ENCODE measurements around the gene ARID2. TPM values are rescaled to one million over a fixed set of nuclear protein-coding genes. Genes with fewer than 3 reads are reported as not detected.
A peak's percentile ranks its signal among the peaks of the same experiment; 100 is the strongest.

ARID2 gene
- total RNA-seq, 6 donors from 2014 or later = 19.4 to 48.5 (median 27.0) TPM

- Histone ChIP-seq H3K27me3 (no peaks in the 10 kb centered on the region), H3K4me3 (no peak overlapping the region), H3K4me1 (peaks cover 6 to 22% (median 14%) of the 10 kb centered on the region in 4 donors), H3K36me3 (peaks cover 0 to 26% (median 15%) of the 10 kb centered on the region in 4 donors), H3K27ac (no peak overlapping the region), H3K9me3 (no peaks in the 10 kb centered on the region)
- ATAC-seq (ENCODE audit: low FRiP score in 2 of 2) = no peak
- TF ChIP-seq, protein P1, sequence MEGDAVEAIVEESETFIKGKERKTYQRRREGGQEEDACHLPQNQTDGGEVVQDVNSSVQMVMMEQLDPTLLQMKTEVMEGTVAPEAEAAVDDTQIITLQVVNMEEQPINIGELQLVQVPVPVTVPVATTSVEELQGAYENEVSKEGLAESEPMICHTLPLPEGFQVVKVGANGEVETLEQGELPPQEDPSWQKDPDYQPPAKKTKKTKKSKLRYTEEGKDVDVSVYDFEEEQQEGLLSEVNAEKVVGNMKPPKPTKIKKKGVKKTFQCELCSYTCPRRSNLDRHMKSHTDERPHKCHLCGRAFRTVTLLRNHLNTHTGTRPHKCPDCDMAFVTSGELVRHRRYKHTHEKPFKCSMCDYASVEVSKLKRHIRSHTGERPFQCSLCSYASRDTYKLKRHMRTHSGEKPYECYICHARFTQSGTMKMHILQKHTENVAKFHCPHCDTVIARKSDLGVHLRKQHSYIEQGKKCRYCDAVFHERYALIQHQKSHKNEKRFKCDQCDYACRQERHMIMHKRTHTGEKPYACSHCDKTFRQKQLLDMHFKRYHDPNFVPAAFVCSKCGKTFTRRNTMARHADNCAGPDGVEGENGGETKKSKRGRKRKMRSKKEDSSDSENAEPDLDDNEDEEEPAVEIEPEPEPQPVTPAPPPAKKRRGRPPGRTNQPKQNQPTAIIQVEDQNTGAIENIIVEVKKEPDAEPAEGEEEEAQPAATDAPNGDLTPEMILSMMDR (IDR thresholded peaks at IDR 0.05) = no peak
- TF ChIP-seq EP300 (IDR thresholded peaks at IDR 0.05) = no peak
- TF ChIP-seq POLR2AphosphoS5 (IDR thresholded peaks at IDR 0.05) = no peak
- TF ChIP-seq POLR2A (IDR thresholded peaks at IDR 0.05) = no peak
- WGBS, 2 donors = 94 to 98% methylated on average over 5 of the region's 5 CpGs
- no peak for DNase-seq
These were observed 147.6 kb downstream of the ARID2 start for GRCh38 chr12:45877069-45877468.

DNA sequence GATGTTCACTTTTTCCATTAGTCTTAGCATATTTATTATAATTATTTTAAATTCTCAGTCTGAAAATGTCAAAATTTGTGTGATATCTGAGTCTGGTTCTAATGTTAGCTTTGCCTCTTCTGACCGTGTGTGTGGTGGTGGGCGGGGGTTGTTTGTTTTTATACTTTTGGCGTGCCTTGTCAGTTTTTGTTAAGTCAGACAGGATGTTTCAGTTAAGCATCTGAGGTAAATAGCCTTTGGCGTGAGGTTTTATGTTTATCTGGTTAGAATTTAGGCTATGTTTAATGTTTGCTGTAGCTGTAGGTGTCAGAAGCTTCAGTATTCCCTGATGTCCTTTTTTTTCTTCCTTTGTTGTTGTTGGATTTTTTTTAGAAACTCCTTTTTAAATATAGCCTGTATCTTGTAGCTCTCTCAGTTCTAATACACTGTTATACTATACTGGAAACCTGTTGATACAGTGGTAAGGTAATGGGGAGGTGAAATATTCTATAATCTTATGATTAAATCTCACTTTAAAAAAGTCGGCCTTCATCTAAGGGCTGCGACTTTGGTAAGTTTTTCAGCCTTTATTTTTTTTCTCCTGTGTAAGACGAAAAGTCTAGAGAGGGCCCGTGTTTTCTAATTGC is 149.2 kb downstream of the ARID2 start:
- Histone ChIP-seq H3K4me3 (no peak overlapping the region), H3K9me3 (no peaks in the 10 kb centered on the region), H3K27ac (peak overlapping the region in 3 of 4 donors; percentile 2 to 64 (median 19)), H3K27me3 (no peaks in the 10 kb centered on the region), H3K4me1 (peaks cover 6 to 22% (median 14%) of the 10 kb centered on the region in 4 donors), H3K36me3 (peaks cover 0 to 19% (median 13%) of the 10 kb centered on the region in 4 donors)
- no peak for DNase-seq
- ATAC-seq (ENCODE audit: low FRiP score in 2 of 2) = no peak
- TF ChIP-seq POLR2A (IDR thresholded peaks at IDR 0.05) = no peak
- TF ChIP-seq POLR2AphosphoS5 (IDR thresholded peaks at IDR 0.05) = no peak
- TF ChIP-seq, protein P1 (IDR thresholded peaks at IDR 0.05) = no peak
- no peak for TF ChIP-seq EP300 (IDR thresholded peaks at IDR 0.05)
- WGBS, 2 donors = 29 to 34% methylated on average over 8 of the region's 8 CpGs

- DNase-seq = no peak
- WGBS, 2 donors = 75 to 93% methylated on average over 2 of the region's 2 CpGs
- H3K9me3 ChIP-seq = no peaks in the 10 kb centered on the region
- peak overlapping the region in 3 of 4 donors; percentile 2 to 64 (median 19) for H3K27ac ChIP-seq
- peaks cover 0 to 12% (median 8%) of the 10 kb centered on the region in 4 donors for H3K36me3 ChIP-seq
- no peak for ATAC-seq (ENCODE audit: low FRiP score in 2 of 2)
- TF ChIP-seq, protein P1 (IDR thresholded peaks at IDR 0.05) = no peak
- TF ChIP-seq EP300 (IDR thresholded peaks at IDR 0.05) (no peak), POLR2A (IDR thresholded peaks at IDR 0.05) (no peak), POLR2AphosphoS5 (IDR thresholded peaks at IDR 0.05) (no peak)
- H3K4me3 ChIP-seq = no peak overlapping the region
- H3K4me1 ChIP-seq = peaks cover 6 to 22% (median 14%) of the 10 kb centered on the region in 4 donors
- no peaks in the 10 kb centered on the region for H3K27me3 ChIP-seq
These were observed 149.9 kb downstream of the ARID2 start for GRCh38 chr12:45879363-45879895.

- ATAC-seq (ENCODE audit: low FRiP score in 2 of 2) = no peak
These were observed 151.0 kb downstream of the ARID2 start for GRCh38 chr12:45880533-45880932.

More at GRCh38 chr12:45880533-45880932, 151.0 kb downstream of the ARID2 start:
- Histone ChIP-seq H3K4me3 (no peak overlapping the region), H3K27ac (no peak overlapping the region), H3K9me3 (no peaks in the 10 kb centered on the region), H3K36me3 (peaks cover 0 to 8% (median 4%) of the 10 kb centered on the region in 4 donors), H3K4me1 (peaks cover 6 to 22% (median 14%) of the 10 kb centered on the region in 4 donors), H3K27me3 (no peaks in the 10 kb centered on the region)
- 76 to 80% methylated on average over 2 of the region's 2 CpGs for WGBS, 2 donors
- no peak for TF ChIP-seq EP300 (IDR thresholded peaks at IDR 0.05)
- TF ChIP-seq POLR2A (IDR thresholded peaks at IDR 0.05) = no peak
- TF ChIP-seq POLR2AphosphoS5 (IDR thresholded peaks at IDR 0.05) = no peak
- TF ChIP-seq, protein P1 (IDR thresholded peaks at IDR 0.05) = no peak
- no peak for DNase-seq
